ENCODE data around the gene SCYL3. TPM values are rescaled to one million over a fixed set of nuclear protein-coding genes. Genes with fewer than 3 reads are reported as not detected.

The SCYL3 gene
- total RNA-seq, 2 donors from 2014 or later: 7.9 to 8.1 TPM

DNA sequence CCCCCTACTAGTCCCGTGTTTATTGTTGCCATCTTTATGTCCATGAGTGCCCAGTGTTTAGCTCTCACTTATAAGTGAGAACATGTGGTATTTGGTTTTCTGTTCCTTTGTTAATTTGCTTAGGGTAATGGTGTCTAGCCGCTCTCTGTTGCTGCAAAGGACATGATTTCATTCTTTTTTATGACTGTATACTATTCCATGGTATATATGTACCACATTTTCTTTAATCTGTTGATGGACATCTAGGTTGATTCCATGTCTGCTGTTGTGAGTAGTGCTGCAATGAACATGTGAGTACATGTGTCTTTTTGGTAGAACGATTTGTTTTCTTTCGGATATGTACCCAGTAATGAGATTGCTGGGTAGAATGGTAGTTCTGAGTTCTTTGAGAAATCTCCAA lies 54.8 kb downstream of the SCYL3 start:
- Histone ChIP-seq H3K4me3 (ENCODE audit: low read length) (no peak overlapping the region), H3K36me3 (ENCODE audit: control insufficient read depth, insufficient read depth, low read length) (peaks cover 42% of the 10 kb centered on the region), H3K4me1 (ENCODE audit: control insufficient read depth, insufficient read depth, low read length) (no peaks in the 10 kb centered on the region), H3K27ac (ENCODE audit: low read depth, low read length) (no peak overlapping the region), H3K9me3 (ENCODE audit: control insufficient read depth, low read length) (peaks cover 16% of the 10 kb centered on the region), H3K27me3 (ENCODE audit: control insufficient read depth, insufficient read depth, low read length, poor library complexity, severe bottlenecking) (no peaks in the 10 kb centered on the region), H3K9ac (ENCODE audit: extremely low read depth, low read length, poor library complexity, severe bottlenecking) (no peak overlapping the region)
- WGBS, 2 experiments (ENCODE audit: insufficient coverage in 1 of 2, insufficient read length in 1 of 2): 75 to 82% methylated on average over 2 to 4 of the region's 4 CpGs
- Mint-ChIP-seq H3K27ac (no peak overlapping the region), H3K27me3 (ENCODE audit: insufficient read depth) (no peaks in the 10 kb centered on the region), H3K4me3 (no peak overlapping the region), H3K9me3 (peaks cover 15% of the 10 kb centered on the region), H3K36me3 (ENCODE audit: low read depth) (peaks cover 52% of the 10 kb centered on the region), H3K4me1 (no peaks in the 10 kb centered on the region)
- no peak for TF ChIP-seq CTCF (conservative IDR thresholded peaks at IDR 0.05)
- no peak for DNase-seq

- Histone ChIP-seq H3K4me3 (ENCODE audit: low read length) (no peak overlapping the region), H3K9me3 (ENCODE audit: control insufficient read depth, low read length) (peaks cover 16% of the 10 kb centered on the region), H3K27ac (ENCODE audit: low read depth, low read length) (no peak overlapping the region), H3K27me3 (ENCODE audit: control insufficient read depth, insufficient read depth, low read length, poor library complexity, severe bottlenecking) (no peaks in the 10 kb centered on the region), H3K9ac (ENCODE audit: extremely low read depth, low read length, poor library complexity, severe bottlenecking) (no peak overlapping the region), H3K4me1 (ENCODE audit: control insufficient read depth, insufficient read depth, low read length) (no peaks in the 10 kb centered on the region), H3K36me3 (ENCODE audit: control insufficient read depth, insufficient read depth, low read length) (peaks cover 62% of the 10 kb centered on the region)
- Mint-ChIP-seq H3K27ac (no peak overlapping the region), H3K9me3 (peaks cover 15% of the 10 kb centered on the region), H3K27me3 (ENCODE audit: insufficient read depth) (no peaks in the 10 kb centered on the region), H3K4me1 (no peaks in the 10 kb centered on the region), H3K4me3 (no peak overlapping the region), H3K36me3 (ENCODE audit: low read depth) (peaks cover 67% of the 10 kb centered on the region)
- no peak for TF ChIP-seq CTCF (conservative IDR thresholded peaks at IDR 0.05)
- 91 to 100% methylated on average over 1 of the region's 1 CpG for WGBS, 2 experiments (ENCODE audit: insufficient coverage in 1 of 2, insufficient read length in 1 of 2)
- no peak for DNase-seq
These were observed 57.5 kb downstream of the SCYL3 start for GRCh38 chr1:169836198-169836597.

DNA sequence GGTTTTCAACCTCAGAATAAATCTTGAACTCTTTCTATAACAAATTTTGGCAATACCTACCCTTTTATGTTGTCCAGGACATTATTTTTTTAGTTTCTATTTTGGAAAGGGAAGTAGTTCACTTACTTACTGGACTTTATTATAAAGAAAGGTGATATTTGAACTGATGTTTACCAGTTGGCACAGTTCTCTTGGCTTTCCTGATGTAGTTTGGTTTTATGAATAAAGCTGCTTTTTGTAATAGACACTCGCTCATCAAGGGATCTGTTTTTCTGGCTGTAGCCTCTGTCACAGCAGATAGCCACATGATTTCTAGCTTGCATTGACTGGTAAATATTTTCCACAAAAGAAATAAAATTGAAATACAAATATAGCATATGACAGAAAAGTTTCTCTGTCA lies 58.0 kb downstream of the SCYL3 start:
- Mint-ChIP-seq H3K27me3 (ENCODE audit: insufficient read depth) (no peaks in the 10 kb centered on the region), H3K27ac (no peak overlapping the region), H3K9me3 (peaks cover 15% of the 10 kb centered on the region), H3K4me3 (no peak overlapping the region), H3K4me1 (no peaks in the 10 kb centered on the region), H3K36me3 (ENCODE audit: low read depth) (peaks cover 66% of the 10 kb centered on the region)
- no peak overlapping the region for H3K9ac ChIP-seq (ENCODE audit: extremely low read depth, low read length, poor library complexity, severe bottlenecking)
- no peak for TF ChIP-seq CTCF (conservative IDR thresholded peaks at IDR 0.05)
- H3K27ac ChIP-seq (ENCODE audit: low read depth, low read length): no peak overlapping the region
- peaks cover 16% of the 10 kb centered on the region for H3K9me3 ChIP-seq (ENCODE audit: control insufficient read depth, low read length)
- WGBS, 2 experiments (ENCODE audit: insufficient coverage in 1 of 2, insufficient read length in 1 of 2): 93% methylated on average over 1 of the region's 1 CpG; no CpG with 5 or more reads in 1 of the 2 experiments
- H3K4me3 ChIP-seq (ENCODE audit: low read length): no peak overlapping the region
- peaks cover 68% of the 10 kb centered on the region for H3K36me3 ChIP-seq (ENCODE audit: control insufficient read depth, insufficient read depth, low read length)
- no peak for DNase-seq
- no peaks in the 10 kb centered on the region for H3K27me3 ChIP-seq (ENCODE audit: control insufficient read depth, insufficient read depth, low read length, poor library complexity, severe bottlenecking)
- no peaks in the 10 kb centered on the region for H3K4me1 ChIP-seq (ENCODE audit: control insufficient read depth, insufficient read depth, low read length)
